MM.1S (cell line): ENCODE results near the gene GOLGA6L6.
"Not testable (repeated sequence)": the region's sequence is repeated elsewhere in the genome, so short reads cannot be mapped to it uniquely, and the experiment has no call there.

Source experiments
- EZH2 ChIP-seq: fragments of 300-600 bp; sonication (generic); optimal IDR thresholded peaks from 2 replicates; pipeline ENCODE3; 2017; ENCODE audit warnings: low read depth, mild to moderate bottlenecking, antibody characterized with exemption, low read length, mixed read lengths
- EZH2phosphoT487 ChIP-seq: fragments of 300-600 bp; sonication (generic); IDR thresholded peaks from 2 replicates; pipeline ENCODE4 v1.6.1; 2018; ENCODE audit warnings: antibody characterized with exemption, low read length
- TF ChIP-seq, protein P1 (sequence below): fragments of 300-600 bp; sonication (generic); IDR thresholded peaks from 2 replicates; pipeline ENCODE4 v1.5.1; 2016; ENCODE audit warnings: antibody characterized with exemption, low read length, mixed read lengths

GRCh38 chr15:20579662-20580061, 38.1 kb upstream of the GOLGA6L6 start:
- TF ChIP-seq, protein P1, sequence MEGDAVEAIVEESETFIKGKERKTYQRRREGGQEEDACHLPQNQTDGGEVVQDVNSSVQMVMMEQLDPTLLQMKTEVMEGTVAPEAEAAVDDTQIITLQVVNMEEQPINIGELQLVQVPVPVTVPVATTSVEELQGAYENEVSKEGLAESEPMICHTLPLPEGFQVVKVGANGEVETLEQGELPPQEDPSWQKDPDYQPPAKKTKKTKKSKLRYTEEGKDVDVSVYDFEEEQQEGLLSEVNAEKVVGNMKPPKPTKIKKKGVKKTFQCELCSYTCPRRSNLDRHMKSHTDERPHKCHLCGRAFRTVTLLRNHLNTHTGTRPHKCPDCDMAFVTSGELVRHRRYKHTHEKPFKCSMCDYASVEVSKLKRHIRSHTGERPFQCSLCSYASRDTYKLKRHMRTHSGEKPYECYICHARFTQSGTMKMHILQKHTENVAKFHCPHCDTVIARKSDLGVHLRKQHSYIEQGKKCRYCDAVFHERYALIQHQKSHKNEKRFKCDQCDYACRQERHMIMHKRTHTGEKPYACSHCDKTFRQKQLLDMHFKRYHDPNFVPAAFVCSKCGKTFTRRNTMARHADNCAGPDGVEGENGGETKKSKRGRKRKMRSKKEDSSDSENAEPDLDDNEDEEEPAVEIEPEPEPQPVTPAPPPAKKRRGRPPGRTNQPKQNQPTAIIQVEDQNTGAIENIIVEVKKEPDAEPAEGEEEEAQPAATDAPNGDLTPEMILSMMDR: not testable (repeated sequence)
- not testable (repeated sequence) for TF ChIP-seq EZH2phosphoT487, EZH2
